HG02852 (cell line): Measurements from ENCODE around the gene NPPB.
A peak's percentile ranks its signal among the peaks of the same experiment; 100 is the strongest.
"Not testable (repeated sequence)": the region's sequence is repeated elsewhere in the genome, so short reads cannot be mapped to it uniquely, and the experiment has no call there.

ENCODE experiments used
- ATAC-seq: cut with Tn5 transposase; IDR thresholded peaks from one replicate; pipeline ENCODE4 v1.9.1; 2021; ENCODE audit warnings: mild to moderate bottlenecking, moderate library complexity; ENCODE audit not compliant: unreplicated experiment

The NPPB gene

GRCh38 chr1:11858613-11858967, at the start of gene NPPB:
TSS of gene NPPB (minus strand) at chr1:11858945. CDS start at chr1:11858833, 112 bp downstream.
- no peak for ATAC-seq

- peak; percentile 50 for ATAC-seq
These were observed 49.4 kb upstream of the NPPB start for GRCh38 chr1:11908095-11908675.

- ATAC-seq, result peak; percentile 36
These were observed 48.7 kb upstream of the NPPB start for GRCh38 chr1:11907275-11908094.

GRCh38 chr1:11906870-11907269, 48.1 kb upstream of the NPPB start:
- ATAC-seq, result no peak

- ATAC-seq, result no peak
These were observed 46.2 kb upstream of the NPPB start for GRCh38 chr1:11904978-11905377.

- ATAC-seq, result not testable (repeated sequence)
These were observed 45.4 kb upstream of the NPPB start for GRCh38 chr1:11904156-11904555.

- no peak for ATAC-seq
These were observed 44.5 kb upstream of the NPPB start for GRCh38 chr1:11903210-11903609.

GRCh38 chr1:11901446-11901845, 42.7 kb upstream of the NPPB start:
- not testable (repeated sequence) for ATAC-seq

- ATAC-seq, result no peak
These were observed 40.2 kb upstream of the NPPB start for GRCh38 chr1:11898831-11899467.

- no peak for ATAC-seq
These were observed 39.5 kb upstream of the NPPB start for GRCh38 chr1:11898086-11898785.

GRCh38 chr1:11894501-11894900, 35.8 kb upstream of the NPPB start:
- ATAC-seq, result not testable (repeated sequence)

GRCh38 chr1:11893907-11894251, 35.1 kb upstream of the NPPB start:
- ATAC-seq, result no peak

- no peak for ATAC-seq
These were observed 32.9 kb upstream of the NPPB start for GRCh38 chr1:11891433-11892186.

- no peak for ATAC-seq
These were observed 30.1 kb upstream of the NPPB start for GRCh38 chr1:11888877-11889208.

- ATAC-seq, result no peak
These were observed 29.6 kb upstream of the NPPB start for GRCh38 chr1:11888206-11888876.

GRCh38 chr1:11887666-11888007, 28.9 kb upstream of the NPPB start:
- no peak for ATAC-seq

GRCh38 chr1:11886986-11887665, 28.4 kb upstream of the NPPB start:
- no peak for ATAC-seq

- ATAC-seq, result no peak
These were observed 27.2 kb upstream of the NPPB start for GRCh38 chr1:11885916-11886315.

GRCh38 chr1:11882814-11883538, 24.2 kb upstream of the NPPB start:
- no peak for ATAC-seq
